Neural progenitor cell (in vitro differentiated cells): ENCODE data around the gene RUVBL1.

Source experiments
- EZH2 ChIP-seq: fragments of 200-600 bp; sonication (generic); IDR thresholded peaks from 2 replicates; pipeline ENCODE4 v1.6.1; 2017; ENCODE audit warnings: antibody characterized with exemption, mild to moderate bottlenecking, moderate library complexity
- EZH2phosphoT487 ChIP-seq: fragments of 200-600 bp; sonication (generic); IDR thresholded peaks from 2 replicates; pipeline ENCODE4 v1.6.1; 2017; ENCODE audit warnings: antibody characterized with exemption
- TF ChIP-seq, protein P1 (sequence below): fragments of 200-600 bp; sonication (generic); IDR thresholded peaks from 2 replicates; pipeline ENCODE4 v1.5.1; 2017; ENCODE audit warnings: antibody characterized with exemption, mild to moderate bottlenecking

DNA sequence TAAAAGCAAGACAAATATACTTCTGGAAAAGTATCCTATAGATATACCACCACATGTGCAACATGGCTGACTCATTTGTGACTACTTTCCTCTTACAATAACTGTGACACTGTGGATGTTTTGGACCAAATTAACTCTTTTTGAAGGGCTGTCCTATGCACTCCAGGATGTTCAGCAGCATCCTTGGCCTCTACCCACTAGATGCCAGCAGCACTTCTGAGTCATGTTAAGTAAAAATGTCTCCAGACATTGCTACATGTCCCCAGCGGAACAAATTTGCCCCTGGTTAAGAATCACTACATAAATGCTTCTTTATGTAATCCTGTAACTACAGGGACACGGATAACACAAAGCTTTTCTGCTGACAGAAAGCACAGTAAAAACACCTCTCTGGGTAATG is 32.0 kb downstream of the RUVBL1 start:
- no peak for TF ChIP-seq EZH2
- TF ChIP-seq, protein P1, sequence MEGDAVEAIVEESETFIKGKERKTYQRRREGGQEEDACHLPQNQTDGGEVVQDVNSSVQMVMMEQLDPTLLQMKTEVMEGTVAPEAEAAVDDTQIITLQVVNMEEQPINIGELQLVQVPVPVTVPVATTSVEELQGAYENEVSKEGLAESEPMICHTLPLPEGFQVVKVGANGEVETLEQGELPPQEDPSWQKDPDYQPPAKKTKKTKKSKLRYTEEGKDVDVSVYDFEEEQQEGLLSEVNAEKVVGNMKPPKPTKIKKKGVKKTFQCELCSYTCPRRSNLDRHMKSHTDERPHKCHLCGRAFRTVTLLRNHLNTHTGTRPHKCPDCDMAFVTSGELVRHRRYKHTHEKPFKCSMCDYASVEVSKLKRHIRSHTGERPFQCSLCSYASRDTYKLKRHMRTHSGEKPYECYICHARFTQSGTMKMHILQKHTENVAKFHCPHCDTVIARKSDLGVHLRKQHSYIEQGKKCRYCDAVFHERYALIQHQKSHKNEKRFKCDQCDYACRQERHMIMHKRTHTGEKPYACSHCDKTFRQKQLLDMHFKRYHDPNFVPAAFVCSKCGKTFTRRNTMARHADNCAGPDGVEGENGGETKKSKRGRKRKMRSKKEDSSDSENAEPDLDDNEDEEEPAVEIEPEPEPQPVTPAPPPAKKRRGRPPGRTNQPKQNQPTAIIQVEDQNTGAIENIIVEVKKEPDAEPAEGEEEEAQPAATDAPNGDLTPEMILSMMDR, result no peak
- TF ChIP-seq EZH2phosphoT487, result no peak
